Measurements from ENCODE around the gene DGLUCY. TPM values are rescaled to one million over a fixed set of nuclear protein-coding genes. Genes with fewer than 3 reads are reported as not detected.

The DGLUCY gene
- total and polyA plus RNA-seq, 2 donors (not counting 1 experiment from before 2014, with no cell fraction given), result 91.5 to 103 TPM

DNA sequence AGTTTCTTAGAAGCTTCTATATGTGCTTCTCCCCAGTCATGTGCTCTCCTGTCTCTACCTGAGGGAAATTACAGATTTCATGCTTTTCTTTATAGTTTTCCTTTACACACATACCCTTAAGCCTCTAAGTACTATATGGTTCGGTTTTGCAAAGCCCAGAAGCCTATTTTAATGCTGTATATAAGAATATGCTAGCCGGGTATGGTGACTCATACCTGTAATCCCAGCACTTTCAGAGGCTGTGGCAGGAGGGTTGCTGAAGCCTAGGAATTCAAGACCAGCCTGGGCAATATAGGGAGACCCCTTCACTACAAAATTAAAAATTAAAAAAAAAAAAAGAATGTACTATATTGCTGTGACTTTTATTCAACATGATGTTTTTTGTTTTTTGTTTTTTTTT lies 15.4 kb downstream of the DGLUCY start:
- Histone ChIP-seq H3K4me1 (ENCODE audit: control insufficient read depth in 2 of 2, insufficient read depth in 2 of 2, low read length in 2 of 2) (peaks cover 12 to 13% of the 10 kb centered on the region in 2 donors), H3K27me3 (replicated peaks in 1 of 4; ENCODE audit: control extremely low read depth in 1 of 4, control insufficient read depth in 3 of 4, insufficient read depth in 4 of 4, low read length in 3 of 4) (no peaks in the 10 kb centered on the region), H3K79me2 (ENCODE audit: control insufficient read depth, insufficient read depth, low read length) (peaks cover 75% of the 10 kb centered on the region), H4K20me1 (ENCODE audit: control insufficient read depth, insufficient read depth, low read length, poor library complexity, severe bottlenecking) (no peaks in the 10 kb centered on the region), H3K27ac (ENCODE audit: low read length in 2 of 2) (no peak overlapping the region), H3K36me3 (replicated peaks in 1 of 2; ENCODE audit: control extremely low read depth in 1 of 2, control insufficient read depth in 1 of 2, extremely low read depth in 1 of 2, insufficient read depth in 2 of 2, low read length in 1 of 2) (peaks cover 0 to 40% of the 10 kb centered on the region in 2 experiments), H3K9ac (ENCODE audit: low read length) (no peak overlapping the region), H3K4me2 (replicated peaks; ENCODE audit: low read depth, low read length, poor library complexity, severe bottlenecking) (no peak overlapping the region), H2AFZ (ENCODE audit: insufficient read depth, low read depth, low read length, poor library complexity, severe bottlenecking) (no peak overlapping the region), H3K9me3 (ENCODE audit: control extremely low read depth in 1 of 3, control insufficient read depth in 2 of 3, insufficient read depth in 1 of 3, low read length in 2 of 3) (peaks cover 0 to 6% (median 4%) of the 10 kb centered on the region in 3 donors), H3K4me3 (ENCODE audit: control extremely low read depth in 1 of 5, extremely low read depth in 1 of 5, insufficient read depth in 1 of 5, low read depth in 2 of 5, low read length in 4 of 5) (no peak overlapping the region)
- Mint-ChIP-seq H3K4me1 (peaks cover 19% of the 10 kb centered on the region), H3K9me3 (ENCODE audit: insufficient read depth) (no peaks in the 10 kb centered on the region), H3K27me3 (no peaks in the 10 kb centered on the region), H3K4me3 (no peak overlapping the region), H3K27ac (peak overlapping the region; percentile 74)
- no peak for ATAC-seq (ENCODE audit: low read depth)
- TF ChIP-seq, protein P1, sequence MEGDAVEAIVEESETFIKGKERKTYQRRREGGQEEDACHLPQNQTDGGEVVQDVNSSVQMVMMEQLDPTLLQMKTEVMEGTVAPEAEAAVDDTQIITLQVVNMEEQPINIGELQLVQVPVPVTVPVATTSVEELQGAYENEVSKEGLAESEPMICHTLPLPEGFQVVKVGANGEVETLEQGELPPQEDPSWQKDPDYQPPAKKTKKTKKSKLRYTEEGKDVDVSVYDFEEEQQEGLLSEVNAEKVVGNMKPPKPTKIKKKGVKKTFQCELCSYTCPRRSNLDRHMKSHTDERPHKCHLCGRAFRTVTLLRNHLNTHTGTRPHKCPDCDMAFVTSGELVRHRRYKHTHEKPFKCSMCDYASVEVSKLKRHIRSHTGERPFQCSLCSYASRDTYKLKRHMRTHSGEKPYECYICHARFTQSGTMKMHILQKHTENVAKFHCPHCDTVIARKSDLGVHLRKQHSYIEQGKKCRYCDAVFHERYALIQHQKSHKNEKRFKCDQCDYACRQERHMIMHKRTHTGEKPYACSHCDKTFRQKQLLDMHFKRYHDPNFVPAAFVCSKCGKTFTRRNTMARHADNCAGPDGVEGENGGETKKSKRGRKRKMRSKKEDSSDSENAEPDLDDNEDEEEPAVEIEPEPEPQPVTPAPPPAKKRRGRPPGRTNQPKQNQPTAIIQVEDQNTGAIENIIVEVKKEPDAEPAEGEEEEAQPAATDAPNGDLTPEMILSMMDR (IDR thresholded peaks at IDR 0.05), result no peak
- TF ChIP-seq EZH2 (IDR thresholded peaks at IDR 0.05; ENCODE audit: borderline replicate concordance, insufficient read depth, low read depth, low read length, poor library complexity, severe bottlenecking), result no peak
- intact Hi-C loops (cut with micrococcal nuclease), result no loop called here
- no CpG with 5 or more reads among the region's 2 CpGs for WGBS (ENCODE audit: insufficient coverage)
- ChIA-PET POLR2A (no interaction called here), CTCF (interaction anchor here (0.6 to 1.5 kb wide), 2 partner anchors 16 to 44 kb away, joined by 3 to 7 read pairs; partner anchors contain the start of gene DGLUCY)
- DNase-seq, result no peak

DNA sequence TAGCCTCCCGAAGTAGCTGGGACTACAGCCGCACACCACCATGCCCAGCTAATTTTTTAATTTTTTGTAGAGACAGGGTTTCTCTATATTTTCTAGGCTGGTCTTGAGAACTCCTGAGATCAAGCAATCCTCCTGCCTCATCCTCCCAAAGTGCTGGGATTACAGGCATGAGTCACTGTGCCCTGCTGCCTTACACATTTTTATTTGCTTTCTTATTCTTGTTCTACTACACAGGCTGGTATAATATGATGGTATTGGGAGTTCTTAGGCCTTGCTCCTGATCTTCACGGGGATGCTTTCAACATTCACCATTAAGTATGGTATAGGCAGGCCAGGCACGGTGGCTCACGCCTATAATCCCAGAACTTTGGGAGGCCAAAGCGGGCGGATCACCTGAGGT lies 21.2 kb downstream of the DGLUCY start:
- Histone ChIP-seq H3K27ac (ENCODE audit: low read length in 2 of 2) (no peak overlapping the region), H3K36me3 (replicated peaks in 1 of 2; ENCODE audit: control extremely low read depth in 1 of 2, control insufficient read depth in 1 of 2, extremely low read depth in 1 of 2, insufficient read depth in 2 of 2, low read length in 1 of 2) (peaks cover 0 to 28% of the 10 kb centered on the region in 2 experiments), H2AFZ (ENCODE audit: insufficient read depth, low read depth, low read length, poor library complexity, severe bottlenecking) (no peak overlapping the region), H3K4me2 (replicated peaks; ENCODE audit: low read depth, low read length, poor library complexity, severe bottlenecking) (no peak overlapping the region), H3K27me3 (replicated peaks in 1 of 4; ENCODE audit: control extremely low read depth in 1 of 4, control insufficient read depth in 3 of 4, insufficient read depth in 4 of 4, low read length in 3 of 4) (no peaks in the 10 kb centered on the region), H4K20me1 (ENCODE audit: control insufficient read depth, insufficient read depth, low read length, poor library complexity, severe bottlenecking) (peaks cover 10% of the 10 kb centered on the region), H3K79me2 (ENCODE audit: control insufficient read depth, insufficient read depth, low read length) (peaks cover 74% of the 10 kb centered on the region), H3K9ac (ENCODE audit: low read length) (no peak overlapping the region), H3K4me3 (ENCODE audit: control extremely low read depth in 1 of 5, extremely low read depth in 1 of 5, insufficient read depth in 1 of 5, low read depth in 2 of 5, low read length in 4 of 5) (no peak overlapping the region), H3K4me1 (ENCODE audit: control insufficient read depth in 2 of 2, insufficient read depth in 2 of 2, low read length in 2 of 2) (no peaks in the 10 kb centered on the region), H3K9me3 (ENCODE audit: control extremely low read depth in 1 of 3, control insufficient read depth in 2 of 3, insufficient read depth in 1 of 3, low read length in 2 of 3) (no peaks in the 10 kb centered on the region)
- intact Hi-C loops (cut with micrococcal nuclease), result no loop called here
- no peak for ATAC-seq (ENCODE audit: low read depth)
- Mint-ChIP-seq H3K9me3 (ENCODE audit: insufficient read depth) (no peaks in the 10 kb centered on the region), H3K27me3 (no peaks in the 10 kb centered on the region), H3K27ac (no peak overlapping the region), H3K4me3 (no peak overlapping the region), H3K4me1 (peaks cover 9% of the 10 kb centered on the region)
- ChIA-PET CTCF (interaction anchor here (0.6 to 1.2 kb wide), 2 partner anchors 8 to 154 kb away, joined by 3 read pairs; no protein-coding TSS in a partner anchor), POLR2A (no interaction called here)
- TF ChIP-seq EZH2 (IDR thresholded peaks at IDR 0.05; ENCODE audit: borderline replicate concordance, insufficient read depth, low read depth, low read length, poor library complexity, severe bottlenecking), result no peak
- TF ChIP-seq, protein P1 (IDR thresholded peaks at IDR 0.05), result no peak
- no peak for DNase-seq
- WGBS (ENCODE audit: insufficient coverage), result 100% methylated on average over 4 of the region's 7 CpGs
